ENCODE data around the gene SLC25A39.

The SLC25A39 gene

GRCh38 chr17:44307387-44308186 lies 17.0 kb downstream of the SLC25A39 start:
- TF ChIP-seq POLR2AphosphoS5 (IDR thresholded peaks at IDR 0.05; ENCODE audit: low read depth) (no peak), GABPA (IDR thresholded peaks at IDR 0.05; ENCODE audit: low read depth) (no peak), CTCF (IDR thresholded peaks at IDR 0.05; ENCODE audit: insufficient read depth, low read length) (no peak), REST (IDR thresholded peaks at IDR 0.05; ENCODE audit: insufficient replicate concordance, low read depth) (no peak), SPI1 (IDR thresholded peaks at IDR 0.05; ENCODE audit: borderline replicate concordance, low read depth) (no peak)
- no peak for DNase-seq (ENCODE audit: low read depth in 1 of 2, low spot score in 1 of 2)
- no peak overlapping the region for H3K27ac ChIP-seq (replicated peaks)

GRCh38 chr17:44304651-44305050 lies 20.0 kb downstream of the SLC25A39 start:
- Histone ChIP-seq H3K27me3 (ENCODE audit: insufficient read depth, poor library complexity, severe bottlenecking) (peaks cover 8% of the 10 kb centered on the region), H3K4me3 (replicated peaks; ENCODE audit: insufficient read depth, low read length) (no peak overlapping the region)
- DNase-seq (ENCODE audit: low read depth in 1 of 2, low spot score in 1 of 2): no peak

More at GRCh38 chr17:44307387-44308186, 17.0 kb downstream of the SLC25A39 start:
- Histone ChIP-seq H3K27me3 (ENCODE audit: insufficient read depth, poor library complexity, severe bottlenecking) (peaks cover 8% of the 10 kb centered on the region), H3K4me3 (replicated peaks; ENCODE audit: insufficient read depth, low read length) (no peak overlapping the region)

More at GRCh38 chr17:44304651-44305050, 20.0 kb downstream of the SLC25A39 start:
- H3K27ac ChIP-seq (replicated peaks): no peak overlapping the region
- TF ChIP-seq SPI1 (IDR thresholded peaks at IDR 0.05; ENCODE audit: borderline replicate concordance, low read depth): no peak
- TF ChIP-seq POLR2AphosphoS5 (IDR thresholded peaks at IDR 0.05; ENCODE audit: low read depth): no peak
- no peak for TF ChIP-seq CTCF (IDR thresholded peaks at IDR 0.05; ENCODE audit: insufficient read depth, low read length)
- no peak for TF ChIP-seq REST (IDR thresholded peaks at IDR 0.05; ENCODE audit: insufficient replicate concordance, low read depth)
- TF ChIP-seq GABPA (IDR thresholded peaks at IDR 0.05; ENCODE audit: low read depth): no peak
